ENCODE measurements around the gene KCTD10. TPM values are rescaled to one million over a fixed set of nuclear protein-coding genes. Genes with fewer than 3 reads are reported as not detected.
"Not testable (repeated sequence)": the region's sequence is repeated elsewhere in the genome, so short reads cannot be mapped to it uniquely, and the experiment has no call there.

KCTD10 gene
- total RNA-seq, 4 donors from 2014 or later = 38.2 to 88.4 (median 63.6) TPM

GRCh38 chr12:109428037-109428629 is 49.0 kb downstream of the KCTD10 start:
- H3K27me3 ChIP-seq = no peaks in the 10 kb centered on the region
- H3K27ac ChIP-seq = no peak overlapping the region
- no peaks in the 10 kb centered on the region for H3K4me1 ChIP-seq
- H3K4me3 ChIP-seq = no peak overlapping the region
- TF ChIP-seq POLR2A (IDR thresholded peaks at IDR 0.05) (no peak), CTCF (IDR thresholded peaks at IDR 0.05) (peak; percentile 89 to 98 (median 93))
- no peaks in the 10 kb centered on the region for H3K9me3 ChIP-seq
- DNase-seq = peak; percentile 81 to 82
- intact Hi-C loops (cut with DNase I; ENCODE audit: low total_unique reads) = loop anchor here (10.0 kb wide), 1 partner anchor 57 kb away; no protein-coding TSS in a partner anchor
- H3K36me3 ChIP-seq = no peaks in the 10 kb centered on the region

DNA sequence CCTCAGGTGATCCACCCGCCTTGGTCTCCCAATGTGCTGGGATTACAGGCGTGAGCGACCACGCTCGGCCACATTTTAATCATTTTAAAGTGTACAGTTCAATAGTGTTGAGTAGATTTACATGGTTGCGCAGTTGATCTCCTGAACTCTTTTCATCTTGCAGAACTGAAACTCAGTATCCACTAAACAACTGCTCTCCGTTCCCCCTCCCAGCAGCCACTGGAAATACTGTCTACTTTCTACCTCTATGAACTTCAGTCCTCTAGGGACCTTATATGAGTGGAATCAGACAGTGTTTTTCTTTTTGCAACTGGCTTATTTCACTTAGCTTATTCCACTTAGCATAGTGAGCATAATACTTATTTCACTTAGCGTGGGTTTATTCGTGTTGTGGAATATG is 53.7 kb downstream of the KCTD10 start:
- intact Hi-C loops (cut with DNase I; ENCODE audit: low total_unique reads) = loop anchor here (10.0 kb wide), 1 partner anchor 61 kb away; no protein-coding TSS in a partner anchor

GRCh38 chr12:109422251-109422650 is 54.8 kb downstream of the KCTD10 start:
- intact Hi-C loops (cut with DNase I; ENCODE audit: low total_unique reads) = loop anchor here (10.0 kb wide), 1 partner anchor 63 kb away; no protein-coding TSS in a partner anchor
- DNase-seq = no peak
- Histone ChIP-seq H3K27ac (no peak overlapping the region), H3K4me1 (no peaks in the 10 kb centered on the region), H3K4me3 (no peak overlapping the region), H3K36me3 (no peaks in the 10 kb centered on the region), H3K27me3 (no peaks in the 10 kb centered on the region), H3K9me3 (no peaks in the 10 kb centered on the region)
- no peak for TF ChIP-seq CTCF (IDR thresholded peaks at IDR 0.05)
- no peak for TF ChIP-seq POLR2A (IDR thresholded peaks at IDR 0.05)

More for the DNA sequence above, 53.7 kb downstream of the KCTD10 start:
- Histone ChIP-seq H3K4me3 (no peak overlapping the region), H3K27me3 (no peaks in the 10 kb centered on the region), H3K9me3 (no peaks in the 10 kb centered on the region), H3K4me1 (no peaks in the 10 kb centered on the region), H3K27ac (no peak overlapping the region), H3K36me3 (no peaks in the 10 kb centered on the region)
- TF ChIP-seq POLR2A (IDR thresholded peaks at IDR 0.05) (no peak), CTCF (IDR thresholded peaks at IDR 0.05) (no peak)
- DNase-seq = no peak

- no peaks in the 10 kb centered on the region for H3K4me1 ChIP-seq
- no peaks in the 10 kb centered on the region for H3K27me3 ChIP-seq
- DNase-seq = no peak
- no peaks in the 10 kb centered on the region for H3K9me3 ChIP-seq
- H3K4me3 ChIP-seq = no peak overlapping the region
- no peak overlapping the region for H3K27ac ChIP-seq
- no peak for TF ChIP-seq POLR2A (IDR thresholded peaks at IDR 0.05)
- no peak for TF ChIP-seq CTCF (IDR thresholded peaks at IDR 0.05)
- H3K36me3 ChIP-seq = no peaks in the 10 kb centered on the region
- intact Hi-C loops (cut with DNase I; ENCODE audit: low total_unique reads) = loop anchor here (10.0 kb wide), 1 partner anchor 63 kb away; no protein-coding TSS in a partner anchor
These were observed 55.6 kb downstream of the KCTD10 start for GRCh38 chr12:109421355-109422087.

DNA sequence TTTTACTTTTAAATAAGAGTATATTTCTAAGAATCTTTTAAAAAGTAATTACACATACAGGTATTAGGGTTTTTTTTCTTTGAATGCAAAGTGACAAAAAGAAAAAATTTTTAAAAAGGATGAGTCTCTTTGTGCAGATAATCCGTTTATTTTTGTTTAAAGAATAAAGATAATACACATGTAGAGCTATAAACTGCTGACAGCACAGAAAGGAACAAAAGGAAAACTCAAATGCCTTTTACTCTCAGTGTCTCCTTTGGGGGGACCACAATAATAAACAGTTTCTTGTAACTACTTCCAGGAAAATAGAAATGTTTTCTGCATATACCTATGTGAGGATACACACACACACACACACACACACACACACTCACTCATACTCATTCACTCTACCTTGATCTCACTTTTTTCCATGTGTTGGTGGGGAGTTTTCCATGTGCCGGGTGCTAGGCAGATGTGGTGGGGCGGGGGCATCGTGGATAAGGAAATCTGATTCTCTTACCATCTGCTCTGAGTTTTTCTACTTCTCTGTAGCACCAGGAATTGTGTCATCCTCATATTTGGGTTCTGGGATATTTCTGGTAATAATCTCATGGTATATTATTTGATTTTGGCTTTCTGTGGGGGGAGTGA is 58.1 kb downstream of the KCTD10 start:
- DNase-seq = no peak
- Histone ChIP-seq H3K36me3 (no peaks in the 10 kb centered on the region), H3K4me1 (no peaks in the 10 kb centered on the region), H3K9me3 (no peaks in the 10 kb centered on the region), H3K27me3 (no peaks in the 10 kb centered on the region), H3K4me3 (no peak overlapping the region), H3K27ac (no peak overlapping the region)
- no peak for TF ChIP-seq POLR2A (IDR thresholded peaks at IDR 0.05)
- intact Hi-C loops (cut with DNase I; ENCODE audit: low total_unique reads) = no loop called here

GRCh38 chr12:109406147-109406546 is 71.0 kb downstream of the KCTD10 start:
- DNase-seq; H3K27me3 ChIP-seq; H3K9me3 ChIP-seq; H3K4me1 ChIP-seq; H3K36me3 ChIP-seq; H3K27ac ChIP-seq; intact Hi-C loops (cut with DNase I; ENCODE audit: low total_unique reads); H3K4me3 ChIP-seq: not testable (repeated sequence)

GRCh38 chr12:109404841-109405240 is 72.3 kb downstream of the KCTD10 start:
- intact Hi-C loops (cut with DNase I; ENCODE audit: low total_unique reads); H3K27me3 ChIP-seq; H3K9me3 ChIP-seq; H3K4me1 ChIP-seq; H3K4me3 ChIP-seq; H3K36me3 ChIP-seq; DNase-seq; H3K27ac ChIP-seq: not testable (repeated sequence)

Data from uterus (tissue), 4 donors.